Muscle of back (tissue), 13 donors: ENCODE data around the gene ZEB2. TPM values are rescaled to one million over a fixed set of nuclear protein-coding genes. Genes with fewer than 3 reads are reported as not detected.

Experiments
- DNase-seq, 3 donors: peaks; one replicate each; pipeline versions ENCODE4 v3.0.0 to v3.0.0-alpha.2; 2013
- long read RNA-seq, 9 donors: transcript quantifications; one replicate each; lab custom pipeline, GENCODE V29; 2026
- polyA plus RNA-seq, 10 donors: library from polyadenylated mRNA; unstranded; fragments of 120-200 nt; gene quantifications; one replicate each; pipeline ENCODE4 v1.2.1, GENCODE V29; 2013; ENCODE audit not compliant: insufficient read length in 10 of 10

The ZEB2 gene
- polyA plus RNA-seq, result 100 to 1,000 TPM in 8 of 10 donors, 10 to 100 TPM in 2; 88.5 to 143 (median 117) TPM
- long read RNA-seq, donor 1, full-length matches to known transcripts, result 7 of 57 reads
- long read RNA-seq, donor 1, partial matches to known transcripts, result 50 of 57 reads
- long read RNA-seq, donor 1, other reads (novel, unspliced or antisense), result 0 of 57 reads
- long read RNA-seq, donor 2, partial matches to known transcripts, result 8 of 11 reads
- long read RNA-seq, donor 2, other reads (novel, unspliced or antisense), result 0 of 11 reads
- long read RNA-seq, donor 3, transcript ZEB2-228 (1 exons, 2,967 nt), result major isoform, 6 of 6 reads
- long read RNA-seq, donor 3, partial matches to known transcripts, result 0 of 6 reads
- long read RNA-seq, donor 3, other reads (novel, unspliced or antisense), result 0 of 6 reads
- long read RNA-seq, donor 4, full-length matches to known transcripts, result 7 of 15 reads
- long read RNA-seq, donor 4, partial matches to known transcripts, result 8 of 15 reads
- long read RNA-seq, donor 4, other reads (novel, unspliced or antisense), result 0 of 15 reads
- long read RNA-seq, donor 5, full-length matches to known transcripts, result 7 of 24 reads
- long read RNA-seq, donor 5, partial matches to known transcripts, result 17 of 24 reads
- long read RNA-seq, donor 5, other reads (novel, unspliced or antisense), result 0 of 24 reads
- long read RNA-seq, donor 6, full-length matches to known transcripts, result 6 of 30 reads
- long read RNA-seq, donor 6, partial matches to known transcripts, result 24 of 30 reads
- long read RNA-seq, donor 6, other reads (novel, unspliced or antisense), result 0 of 30 reads
- long read RNA-seq, donor 7, full-length matches to known transcripts, result 12 of 26 reads
- long read RNA-seq, donor 7, partial matches to known transcripts, result 14 of 26 reads
- long read RNA-seq, donor 7, other reads (novel, unspliced or antisense), result 0 of 26 reads
- long read RNA-seq, donor 8, full-length matches to known transcripts, result 5 of 29 reads
- long read RNA-seq, donor 8, partial matches to known transcripts, result 24 of 29 reads
- long read RNA-seq, donor 8, other reads (novel, unspliced or antisense), result 0 of 29 reads
- long read RNA-seq, donor 9, partial matches to known transcripts, result 6 of 7 reads
- long read RNA-seq, donor 9, other reads (novel, unspliced or antisense), result 0 of 7 reads

DNA sequence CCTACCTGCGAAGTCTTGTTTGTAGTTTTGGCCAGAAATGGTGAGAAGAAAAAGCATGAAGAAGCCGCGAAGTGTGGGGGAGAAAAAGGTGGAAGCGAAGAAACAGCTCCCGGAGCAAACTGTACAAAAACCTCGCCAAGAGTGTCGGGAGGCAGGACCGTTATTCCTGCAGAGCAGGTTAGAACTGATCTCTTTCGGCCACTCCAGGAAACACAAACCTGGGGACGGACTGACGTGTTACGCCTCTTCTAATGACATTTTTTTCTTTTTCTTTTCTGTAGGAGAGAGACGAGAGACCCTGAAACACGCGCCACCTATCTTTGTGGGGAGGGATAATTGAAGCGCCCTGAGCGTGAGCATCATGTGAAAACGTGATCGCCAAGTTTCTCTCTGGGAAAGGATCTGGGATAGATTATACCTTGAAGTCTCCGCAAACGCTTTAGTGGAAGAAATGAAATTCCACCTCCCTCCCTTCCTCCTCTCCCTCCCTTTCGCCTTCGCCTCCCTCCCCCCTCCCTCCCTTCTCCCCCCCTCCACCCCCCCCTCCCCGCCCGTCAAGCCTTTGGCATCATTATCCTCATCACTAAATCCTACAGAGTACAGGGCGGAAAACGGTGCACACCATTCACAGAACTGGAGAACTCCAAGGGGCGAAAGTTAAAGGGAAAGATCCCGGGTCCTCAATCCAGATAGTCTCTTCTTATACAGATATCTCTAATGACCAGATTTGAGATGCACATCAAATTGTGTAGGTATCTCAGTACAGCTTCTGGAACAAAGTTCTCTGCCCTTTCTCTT, at the start of gene ZEB2:
ZEB2 (minus strand) TSS at position 186 of the 798 bp plus-strand sequence. CDS start 2,769 bp downstream, outside the sequence.
- DNase-seq, result peak; percentile 92 to 96 (median 95)

DNA sequence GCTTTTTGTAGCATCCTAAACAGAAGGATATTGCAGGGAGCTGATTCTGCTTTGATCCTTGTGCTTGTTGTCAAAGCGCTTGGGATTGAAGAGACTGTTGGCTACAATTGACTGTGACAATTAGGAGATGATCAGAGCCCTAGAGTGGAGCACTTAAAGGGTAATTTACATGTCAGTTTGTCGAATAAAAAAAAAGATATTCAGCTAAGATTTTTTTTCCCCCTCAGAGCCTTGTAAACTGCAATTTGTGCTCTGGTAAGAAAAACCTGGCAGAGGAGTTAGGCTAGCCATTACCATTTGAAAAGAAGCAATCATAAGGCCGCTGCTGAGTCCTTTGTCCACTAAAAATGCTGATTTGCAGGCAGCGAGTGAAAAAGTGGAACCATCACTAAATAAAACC, 47.8 kb upstream of the ZEB2 start:
- DNase-seq, result no peak

DNA sequence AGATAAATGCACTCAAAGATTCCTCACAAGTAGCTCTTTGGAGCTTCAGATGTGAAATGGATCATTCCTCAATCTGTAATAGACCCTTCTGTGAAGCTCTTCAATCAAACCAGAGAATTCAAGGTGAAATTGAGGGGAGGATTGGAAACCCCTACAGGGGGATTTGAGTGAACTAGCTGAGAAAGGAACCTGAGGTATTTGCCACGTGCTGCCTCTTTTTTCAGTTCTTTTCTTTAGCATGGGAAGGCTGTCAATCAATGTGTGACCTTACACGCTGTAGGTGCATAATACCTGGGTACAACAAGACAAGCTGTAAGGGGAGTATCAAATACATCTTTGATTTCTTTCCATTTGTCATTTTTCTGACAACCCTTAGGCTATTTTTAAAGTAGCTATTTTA, 46.5 kb upstream of the ZEB2 start:
- DNase-seq, result no peak

DNA sequence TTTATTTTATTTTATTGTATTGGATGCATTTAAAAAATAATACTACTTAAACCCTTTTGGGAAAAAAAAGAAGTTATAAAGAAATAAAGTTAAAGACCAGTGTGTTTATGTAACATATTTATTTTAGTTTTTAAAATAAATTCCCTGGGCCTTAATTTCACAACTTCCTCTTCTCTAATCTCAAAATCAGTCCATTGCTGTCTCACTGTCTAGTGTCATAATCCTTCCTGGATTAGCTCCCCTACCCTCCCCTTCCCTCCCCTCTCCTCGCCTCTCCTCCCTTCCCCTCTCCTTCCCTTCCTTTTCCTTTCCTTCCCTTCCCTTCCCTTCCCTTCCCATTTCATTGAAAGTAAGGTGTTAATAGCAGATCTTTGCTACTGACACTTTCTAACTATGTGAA, 40.3 kb upstream of the ZEB2 start:
- DNase-seq, result no peak

DNA sequence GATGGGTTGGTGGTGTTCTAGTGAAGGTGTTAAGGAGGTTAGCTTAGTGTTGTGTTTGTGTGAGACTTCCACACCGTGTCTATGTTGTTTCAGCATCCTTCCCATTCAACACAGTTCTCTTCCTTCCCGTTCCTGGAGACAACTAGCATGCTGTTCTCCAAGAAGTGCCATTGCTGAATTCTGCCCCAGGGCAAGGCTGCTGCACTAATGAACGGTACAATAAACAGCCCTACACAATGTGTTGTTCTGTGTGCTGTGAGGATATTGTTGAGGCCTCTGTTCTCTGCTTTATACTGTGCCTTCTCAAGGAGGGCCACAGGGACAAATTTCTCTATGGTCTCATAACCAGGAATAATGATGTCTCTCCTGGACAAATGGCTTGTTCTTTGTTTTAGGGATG, 39.8 kb upstream of the ZEB2 start:
- DNase-seq, result no peak

DNA sequence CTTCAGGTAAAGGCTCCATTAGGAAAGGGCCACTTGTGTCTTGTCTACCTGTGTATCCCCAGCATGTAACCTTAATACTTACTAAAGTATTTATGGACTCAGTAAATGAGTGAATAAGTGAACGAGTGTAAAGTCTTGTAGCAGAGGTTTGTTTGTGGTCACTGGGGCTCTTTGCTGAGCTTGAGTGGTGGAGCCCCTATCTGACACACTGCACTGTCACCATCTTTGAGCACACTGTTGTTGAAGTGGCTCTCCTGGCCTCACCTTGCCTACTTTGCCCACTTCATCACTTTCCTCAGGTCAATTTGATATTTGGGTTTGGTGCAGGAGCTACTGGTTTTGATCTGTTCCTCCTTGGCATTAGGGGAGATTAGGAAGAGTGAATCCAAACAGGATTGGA, 39.3 kb upstream of the ZEB2 start:
- DNase-seq, result no peak

DNA sequence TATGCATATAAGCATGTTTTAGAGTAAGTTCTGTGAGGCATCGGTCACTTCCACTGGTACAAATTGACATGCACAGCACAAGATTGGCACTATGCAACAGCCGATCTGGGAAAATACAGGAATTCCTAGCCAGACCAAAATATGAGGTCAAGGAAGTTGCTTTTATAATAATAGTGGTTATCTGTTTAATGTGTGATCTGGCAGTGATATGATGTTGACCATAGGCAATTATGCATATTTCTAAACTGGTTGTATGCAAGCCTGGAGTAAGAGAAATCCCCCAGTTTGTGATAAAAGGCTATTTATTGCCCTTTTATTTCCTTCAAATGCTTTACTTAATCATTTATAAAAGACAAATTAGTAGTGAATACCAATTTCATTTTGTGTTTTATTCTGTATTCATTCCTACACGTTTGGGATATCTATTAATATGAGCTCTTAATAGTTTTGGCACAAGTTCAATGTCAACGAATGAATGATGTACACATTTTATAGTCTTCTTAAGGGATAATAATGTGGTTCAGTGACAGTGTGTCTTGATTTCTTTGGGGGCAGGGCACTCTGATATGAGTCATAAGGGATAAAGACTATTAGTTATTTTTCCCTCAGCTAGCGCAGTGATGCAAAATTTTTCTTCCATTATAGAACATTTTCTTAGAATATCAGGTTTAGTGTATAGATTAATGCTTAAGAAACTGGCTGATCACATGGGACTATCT, 34.7 kb upstream of the ZEB2 start:
- no peak for DNase-seq

DNA sequence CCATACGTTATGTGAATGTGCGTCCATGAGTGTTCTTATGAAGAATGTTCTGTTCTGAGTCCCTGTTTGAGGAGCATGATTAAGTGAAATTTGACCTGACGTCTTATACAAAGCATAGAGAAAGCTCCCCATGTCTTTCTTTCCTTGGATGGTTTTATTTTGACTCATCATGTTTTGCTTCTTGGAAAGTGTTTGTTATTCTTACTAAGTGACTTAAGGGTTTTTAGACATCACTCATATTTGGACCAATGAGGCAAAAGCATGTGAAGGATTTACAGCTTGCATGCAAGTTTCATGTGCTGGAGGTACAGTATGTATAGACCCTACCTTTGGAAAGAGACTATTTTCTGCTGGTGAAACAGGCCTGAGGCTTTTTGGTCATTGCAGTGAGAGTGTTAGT, 33.5 kb upstream of the ZEB2 start:
- DNase-seq, result peak in 1 of 3 donors; percentile 83

DNA sequence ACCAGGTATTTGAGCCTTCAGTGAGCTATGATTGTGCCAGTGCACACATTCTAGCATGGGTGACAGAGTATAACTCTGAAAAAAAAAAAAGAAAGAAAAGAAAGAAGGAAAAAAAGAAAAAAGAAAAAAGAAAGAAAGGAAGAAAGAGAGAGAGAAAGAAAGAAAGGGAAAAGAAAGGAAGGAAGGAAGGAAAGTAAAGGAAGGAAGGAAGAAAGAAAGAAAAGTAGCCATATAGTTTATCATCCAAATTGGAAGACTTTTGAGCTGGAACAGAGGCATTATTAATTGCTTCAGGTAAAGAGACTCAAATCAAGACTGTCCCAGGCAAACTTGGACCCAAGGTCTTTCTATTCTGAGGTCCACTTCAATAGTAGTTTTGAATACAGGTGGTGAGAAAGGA, 32.9 kb upstream of the ZEB2 start:
- no peak for DNase-seq

DNA sequence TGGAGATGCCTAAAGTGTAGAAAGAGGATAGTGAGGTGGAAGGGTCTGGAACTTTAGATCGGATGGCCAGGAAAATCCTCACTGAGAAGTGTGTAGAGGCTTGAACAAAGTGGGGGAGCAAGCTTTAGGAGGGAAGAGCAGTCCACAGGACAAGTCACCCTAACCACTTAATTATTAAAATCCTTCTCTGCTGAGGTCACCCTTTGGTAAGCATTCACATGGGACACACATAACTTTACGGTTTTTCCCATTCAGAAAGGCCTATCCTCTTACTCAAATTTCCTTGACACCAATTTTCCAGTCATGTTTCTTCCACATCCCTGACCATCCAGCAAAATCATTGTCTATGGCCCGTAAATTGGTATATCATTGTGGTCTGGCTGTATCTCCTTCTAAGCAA, 31.0 kb upstream of the ZEB2 start:
- DNase-seq, result no peak

DNA sequence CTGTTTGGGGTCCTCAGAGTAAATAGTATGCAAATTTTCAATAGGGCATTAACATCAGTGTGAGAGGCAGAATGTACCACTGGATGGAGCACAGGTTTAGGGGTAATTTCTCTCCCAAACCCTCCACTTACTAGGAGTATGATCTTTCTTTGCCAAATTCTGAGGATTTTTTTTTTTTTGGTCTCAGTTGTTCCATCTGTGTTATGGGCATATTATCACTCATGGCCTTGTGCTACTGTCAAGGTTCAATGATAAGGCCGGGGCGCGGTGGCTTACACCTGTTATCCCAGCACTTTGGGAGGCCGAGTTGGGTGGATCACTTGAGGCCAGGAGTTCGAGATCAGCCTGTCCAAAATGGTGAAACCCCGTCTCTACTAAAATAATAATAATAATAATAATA, 30.2 kb upstream of the ZEB2 start:
- no peak for DNase-seq

DNA sequence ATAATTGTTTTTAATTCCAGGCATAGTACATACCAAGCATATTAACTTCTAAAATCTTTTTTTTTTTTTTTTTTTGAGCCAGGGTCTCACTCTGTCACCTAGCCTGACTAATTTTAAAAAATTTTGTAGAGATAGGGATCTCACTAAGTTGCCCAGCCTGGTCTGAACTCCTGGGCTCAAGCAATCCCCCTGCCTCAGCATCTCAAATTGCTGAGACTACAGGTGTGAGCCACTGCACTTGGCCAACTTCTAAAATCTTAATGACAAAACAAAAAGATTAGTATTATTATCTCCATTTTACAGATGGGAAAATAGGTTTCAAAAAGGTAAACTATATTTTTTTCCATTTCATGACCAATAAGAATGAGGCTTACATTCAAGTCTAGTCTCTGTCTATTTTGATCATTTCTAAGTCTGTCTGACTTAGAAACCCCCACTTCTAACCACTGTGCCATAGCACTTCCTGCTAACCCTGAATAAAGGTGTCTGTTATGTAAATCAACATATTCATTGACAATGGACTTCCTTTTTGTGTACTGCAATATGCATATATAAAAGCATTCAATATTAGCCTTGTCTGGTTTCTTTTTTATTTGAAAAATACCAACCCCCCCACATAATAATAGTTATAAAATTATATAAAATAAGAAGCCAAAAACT, 28.7 kb upstream of the ZEB2 start:
- no peak for DNase-seq

DNA sequence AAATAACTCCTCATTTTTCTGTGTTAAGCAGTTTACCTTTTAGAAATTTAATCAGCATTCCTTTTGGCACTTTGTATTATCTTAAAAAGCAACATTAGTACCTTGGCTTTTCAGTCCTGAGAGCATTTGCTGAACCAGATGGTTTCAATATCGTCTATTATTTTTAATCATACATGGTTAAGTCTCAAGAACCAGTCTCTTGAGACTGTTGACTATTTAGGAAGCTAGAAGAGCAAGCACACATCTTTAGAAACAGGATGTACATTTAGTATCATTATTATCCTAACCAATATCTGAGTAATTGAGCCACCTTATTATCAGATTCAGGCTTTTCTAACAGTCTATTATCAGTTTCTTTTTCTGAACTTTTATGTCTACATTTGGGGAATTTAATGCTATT, 28.2 kb upstream of the ZEB2 start:
- DNase-seq, result peak in 1 of 3 donors; percentile 28

DNA sequence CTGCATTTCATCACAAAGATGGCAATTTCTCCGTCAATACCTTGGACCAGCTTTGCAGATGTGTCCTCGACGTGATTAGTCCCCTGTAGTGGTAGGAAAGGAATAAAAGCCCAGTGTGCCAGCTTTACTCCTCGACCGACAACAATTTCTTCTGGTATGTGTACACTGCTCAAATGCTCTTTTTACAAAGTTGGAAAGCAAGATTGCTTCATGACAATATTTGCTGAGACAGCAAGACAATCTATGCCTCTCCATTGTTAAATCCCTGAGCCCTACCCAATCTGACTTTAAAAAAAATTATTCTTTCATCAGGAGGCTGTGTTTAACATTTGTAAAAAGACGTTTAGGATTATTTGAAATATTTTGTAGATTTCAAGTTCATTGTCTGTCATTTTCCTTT, 27.6 kb upstream of the ZEB2 start:
- peak in 1 of 3 donors; percentile 29 for DNase-seq

DNA sequence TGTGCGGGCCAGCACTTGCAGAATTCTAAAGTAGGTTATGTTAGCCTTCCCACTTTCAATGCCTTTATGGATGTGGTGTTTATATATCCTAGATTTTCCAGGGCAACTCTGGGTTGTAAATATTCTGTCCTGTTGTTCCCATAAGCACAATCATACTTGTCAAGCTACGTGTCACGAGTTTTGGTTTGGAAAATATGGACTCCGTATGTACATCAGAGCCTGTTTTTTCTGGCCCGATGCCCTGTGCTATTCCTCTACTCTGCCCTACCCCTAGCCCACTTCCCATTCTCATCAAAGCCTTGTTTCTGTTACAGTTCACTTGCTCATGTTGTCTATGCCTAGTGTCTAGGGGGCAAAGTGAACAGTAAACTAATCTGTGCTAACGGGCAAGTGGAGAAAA, 27.0 kb upstream of the ZEB2 start:
- peak in 2 of 3 donors; percentile 21 to 49 for DNase-seq

DNA sequence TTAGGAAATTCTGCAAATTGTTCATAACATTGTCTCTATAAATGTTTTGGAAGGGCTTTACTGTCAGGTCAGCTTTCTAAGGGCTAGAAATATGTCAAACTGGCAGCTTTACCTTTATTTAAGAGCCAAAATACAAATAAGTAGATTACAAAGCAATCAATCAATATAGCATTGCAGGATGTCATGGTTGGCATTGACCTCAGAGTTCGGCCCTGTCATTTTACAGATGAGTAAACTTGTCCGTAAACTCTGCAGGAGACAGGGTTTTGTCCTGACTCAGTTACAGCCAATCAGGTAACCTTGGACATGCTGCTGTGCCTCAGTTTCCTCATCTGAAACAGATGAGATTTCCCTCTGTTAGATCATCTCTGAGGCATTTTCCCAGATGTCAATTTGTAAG, 25.9 kb upstream of the ZEB2 start:
- DNase-seq, result no peak

DNA sequence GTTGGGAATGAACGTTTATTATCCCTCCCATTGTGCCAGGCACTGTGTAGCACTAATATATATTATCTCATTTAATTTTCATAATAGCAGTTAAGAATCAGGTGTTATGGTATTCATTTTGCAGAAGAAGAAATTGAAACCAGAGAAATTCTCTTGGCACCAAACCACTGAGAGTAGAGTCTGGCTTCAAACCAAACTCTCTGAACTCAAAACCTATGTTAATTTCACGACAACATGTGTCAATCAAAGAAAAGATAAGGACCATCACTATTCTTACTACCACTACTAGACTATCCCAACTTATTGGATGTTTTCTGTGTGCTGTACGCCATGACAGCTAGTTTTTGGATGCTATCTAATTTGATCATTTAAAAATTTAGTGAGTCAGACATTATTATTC, 24.1 kb upstream of the ZEB2 start:
- no peak for DNase-seq

DNA sequence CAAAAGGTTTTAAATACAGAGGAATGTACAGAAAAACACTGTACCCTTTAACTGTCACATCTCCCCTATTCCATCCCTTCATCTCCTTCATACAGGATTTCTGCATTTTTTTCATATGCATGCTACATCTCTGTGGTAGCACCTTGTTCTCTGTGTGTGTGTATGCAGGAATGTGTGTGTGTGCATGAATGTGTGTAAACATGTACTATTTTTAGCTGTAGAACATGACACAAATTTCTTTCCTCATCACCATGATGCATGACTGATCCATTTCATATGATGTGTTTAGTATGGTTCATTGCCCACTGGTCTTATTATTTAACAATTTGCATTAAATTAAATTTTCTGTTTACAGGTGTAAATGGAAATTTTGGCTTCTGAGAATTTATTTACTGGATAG, 21.5 kb upstream of the ZEB2 start:
- no peak for DNase-seq

DNA sequence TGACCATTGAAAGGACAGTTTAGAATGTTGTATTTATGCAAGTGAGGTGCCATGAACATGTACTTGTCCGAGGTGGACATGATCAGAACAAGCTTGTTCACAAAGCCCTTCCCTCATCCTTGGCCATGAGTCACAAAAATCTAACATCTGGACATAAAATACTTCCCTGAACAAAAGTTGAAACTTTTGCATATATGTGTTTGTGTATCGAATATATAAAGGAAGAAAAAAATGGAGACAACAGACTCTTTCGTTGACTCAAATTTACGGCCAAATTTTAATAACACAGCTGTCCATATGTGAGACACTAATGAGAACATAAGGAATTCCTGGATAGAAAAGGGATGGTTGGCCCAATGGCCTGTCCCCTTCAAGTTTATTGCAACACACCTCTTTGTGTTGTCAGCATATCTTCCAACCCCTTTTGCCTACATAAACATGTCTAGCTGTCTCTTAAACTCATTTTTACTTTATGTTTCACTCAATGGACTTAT, 19.4 kb upstream of the ZEB2 start:
- DNase-seq, result no peak

DNA sequence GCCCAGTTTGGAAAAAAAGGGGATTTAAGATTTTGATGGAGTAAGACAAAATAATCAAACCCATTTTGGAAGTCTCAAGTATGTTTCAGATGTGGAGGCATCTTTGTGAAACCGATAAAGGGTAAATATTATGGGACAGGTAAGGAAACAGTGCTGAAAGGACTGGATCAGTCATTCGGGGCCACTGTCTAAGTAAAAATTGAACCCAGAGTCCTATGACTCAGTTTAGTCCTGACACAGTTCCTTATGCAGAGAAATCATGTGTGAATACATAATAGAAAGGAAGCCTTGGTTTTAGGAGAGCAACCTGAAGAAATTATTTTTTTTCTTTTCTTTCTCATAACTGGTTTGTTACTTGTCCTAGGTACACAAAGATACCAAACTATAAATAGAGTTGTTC, 15.4 kb upstream of the ZEB2 start:
- no peak for DNase-seq
